GM21619 (cell line): ENCODE data around the gene UBXN10.
A peak's percentile ranks its signal among the peaks of the same experiment; 100 is the strongest.
"Not testable (repeated sequence)": the region's sequence is repeated elsewhere in the genome, so short reads cannot be mapped to it uniquely, and the experiment has no call there.

ENCODE experiments used
- ATAC-seq: cut with Tn5 transposase; IDR thresholded peaks from one replicate; pipeline ENCODE4 v1.9.1; 2021; ENCODE audit not compliant: unreplicated experiment

Gene UBXN10

GRCh38 chr1:20199403-20199802 is 13.5 kb downstream of the UBXN10 start:
- ATAC-seq: no peak

- no peak for ATAC-seq
Observed at GRCh38 chr1:20199840-20200239, 13.9 kb downstream of the UBXN10 start.

- ATAC-seq: no peak
Observed at GRCh38 chr1:20200966-20201365, 15.1 kb downstream of the UBXN10 start.

- no peak for ATAC-seq
Observed at GRCh38 chr1:20202166-20202565, 16.3 kb downstream of the UBXN10 start.

- ATAC-seq: no peak
Observed at GRCh38 chr1:20207546-20207945, 21.6 kb downstream of the UBXN10 start.

- ATAC-seq: no peak
Observed at GRCh38 chr1:20209471-20209870, 23.6 kb downstream of the UBXN10 start.

GRCh38 chr1:20210736-20211460 is 25.0 kb downstream of the UBXN10 start:
- no peak for ATAC-seq

GRCh38 chr1:20211511-20211931 is 25.6 kb downstream of the UBXN10 start:
- no peak for ATAC-seq

GRCh38 chr1:20212085-20212684 is 26.3 kb downstream of the UBXN10 start:
- no peak for ATAC-seq

GRCh38 chr1:20212685-20213331 is 26.9 kb downstream of the UBXN10 start:
- peak; percentile 64 for ATAC-seq

GRCh38 chr1:20215716-20216115 is 29.8 kb downstream of the UBXN10 start:
- no peak for ATAC-seq

GRCh38 chr1:20216574-20216973 is 30.7 kb downstream of the UBXN10 start:
- peak; percentile 60 for ATAC-seq

GRCh38 chr1:20219053-20219452 is 33.2 kb downstream of the UBXN10 start:
- not testable (repeated sequence) for ATAC-seq

- ATAC-seq: no peak
Observed at GRCh38 chr1:20220036-20220435, 34.1 kb downstream of the UBXN10 start.

GRCh38 chr1:20223106-20223505 is 37.2 kb downstream of the UBXN10 start:
- ATAC-seq: no peak

- ATAC-seq: no peak
Observed at GRCh38 chr1:20223551-20224419, 37.9 kb downstream of the UBXN10 start.

GRCh38 chr1:20224546-20224945 is 38.6 kb downstream of the UBXN10 start:
- ATAC-seq: no peak

GRCh38 chr1:20227704-20228103 is 41.8 kb downstream of the UBXN10 start:
- no peak for ATAC-seq

- no peak for ATAC-seq
Observed at GRCh38 chr1:20228314-20228825, 42.5 kb downstream of the UBXN10 start.

- ATAC-seq: no peak
Observed at GRCh38 chr1:20229171-20229570, 43.3 kb downstream of the UBXN10 start.

GRCh38 chr1:20232564-20232963 is 46.7 kb downstream of the UBXN10 start:
- ATAC-seq: not testable (repeated sequence)
